ENCODE measurements around the gene LOXL1.

LOXL1 gene

GRCh38 chr15:73941449-73941848 is 15.2 kb downstream of the LOXL1 start:
- no peak for DNase-seq

DNA sequence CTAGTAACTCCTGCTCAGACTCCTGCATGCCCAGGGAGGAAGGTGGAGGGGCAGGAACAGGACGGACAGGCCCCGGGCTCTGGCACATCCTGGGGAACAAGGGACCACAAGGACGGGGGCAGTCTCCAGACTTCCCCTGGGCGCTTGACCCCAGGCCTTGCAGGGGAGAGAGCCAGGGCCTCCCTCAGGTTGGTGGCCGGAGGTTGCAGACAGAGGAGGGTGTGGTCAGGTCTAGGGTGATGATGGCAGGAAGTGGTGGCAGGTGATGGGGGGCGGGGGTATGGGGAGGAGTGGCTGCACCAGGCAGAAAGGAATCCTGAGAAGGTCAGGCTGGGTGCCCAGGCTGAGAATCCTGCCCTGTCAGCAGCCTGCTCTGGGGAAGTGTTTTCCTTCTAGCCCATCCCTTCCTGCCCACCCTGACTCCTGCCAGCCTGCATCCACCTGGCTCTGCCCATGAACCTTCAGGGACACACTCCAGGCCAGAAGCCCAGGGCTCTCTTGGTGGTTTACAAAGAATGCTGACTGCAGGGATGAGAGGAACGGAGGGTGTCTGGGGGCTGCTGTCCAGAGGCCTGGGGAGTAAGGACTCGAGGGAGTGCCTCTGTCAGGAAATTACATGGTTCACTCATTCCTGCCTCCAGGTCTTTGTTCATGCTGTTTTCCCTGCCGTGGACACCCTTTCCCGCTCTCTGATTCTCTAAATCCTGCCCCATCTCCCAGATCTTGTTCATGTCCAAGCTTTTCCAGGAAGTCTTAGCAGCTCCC is 15.8 kb downstream of the LOXL1 start:
- peak in 1 of 2 donors; percentile 24 for DNase-seq

DNA sequence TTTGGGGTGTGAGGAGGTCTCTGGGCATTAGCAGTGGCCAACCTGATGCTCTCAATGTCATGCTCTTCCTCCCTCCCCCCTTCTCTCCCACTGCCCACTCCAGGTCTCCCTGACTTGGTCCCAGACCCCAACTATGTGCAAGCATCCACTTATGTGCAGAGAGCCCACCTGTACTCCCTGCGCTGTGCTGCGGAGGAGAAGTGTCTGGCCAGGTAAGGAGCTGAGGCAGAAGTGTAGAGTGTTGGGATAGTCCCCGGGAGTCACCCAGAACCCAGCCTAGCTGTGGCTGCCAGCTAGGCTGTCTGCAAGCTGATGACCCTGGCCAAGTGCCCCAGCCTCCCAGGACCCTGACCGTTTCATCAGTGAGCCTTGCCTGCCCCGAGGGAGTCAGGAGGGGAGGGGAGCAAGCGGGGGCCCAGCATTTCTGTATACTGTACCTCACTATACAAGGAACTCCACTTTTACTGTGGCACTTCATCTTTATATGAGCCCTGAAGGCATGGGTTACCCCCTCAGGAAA is 16.5 kb downstream of the LOXL1 start:
- DNase-seq = no peak

GRCh38 chr15:73944161-73945129 is 18.2 kb downstream of the LOXL1 start:
- DNase-seq = no peak

DNA sequence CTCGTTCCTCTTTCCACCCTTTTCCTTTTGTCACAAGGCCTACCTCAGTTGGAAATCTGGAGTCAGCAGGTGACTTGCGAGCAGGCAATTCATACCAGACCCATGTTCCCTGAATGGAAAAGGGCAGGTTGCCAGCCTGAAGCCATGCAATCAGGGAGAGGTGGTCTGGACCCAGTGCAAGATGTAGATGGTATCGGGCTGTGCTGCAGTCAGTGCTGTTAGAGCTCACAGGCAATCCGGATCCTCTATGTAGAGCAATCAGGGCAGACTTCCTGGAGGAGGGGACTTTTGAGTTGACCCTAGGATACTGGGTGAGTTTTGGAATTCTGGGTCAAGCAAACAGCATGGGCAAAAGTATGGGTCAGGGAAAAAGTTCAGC is 18.9 kb downstream of the LOXL1 start:
- DNase-seq = no peak

- DNase-seq = no peak
Observed at GRCh38 chr15:73946046-73946721, 19.9 kb downstream of the LOXL1 start.

- DNase-seq = no peak
Observed at GRCh38 chr15:73946795-73947370, 20.6 kb downstream of the LOXL1 start.

- no peak for DNase-seq
Observed at GRCh38 chr15:73947651-73948050, 21.4 kb downstream of the LOXL1 start.

GRCh38 chr15:73948396-73948795 is 22.1 kb downstream of the LOXL1 start:
- DNase-seq = no peak

DNA sequence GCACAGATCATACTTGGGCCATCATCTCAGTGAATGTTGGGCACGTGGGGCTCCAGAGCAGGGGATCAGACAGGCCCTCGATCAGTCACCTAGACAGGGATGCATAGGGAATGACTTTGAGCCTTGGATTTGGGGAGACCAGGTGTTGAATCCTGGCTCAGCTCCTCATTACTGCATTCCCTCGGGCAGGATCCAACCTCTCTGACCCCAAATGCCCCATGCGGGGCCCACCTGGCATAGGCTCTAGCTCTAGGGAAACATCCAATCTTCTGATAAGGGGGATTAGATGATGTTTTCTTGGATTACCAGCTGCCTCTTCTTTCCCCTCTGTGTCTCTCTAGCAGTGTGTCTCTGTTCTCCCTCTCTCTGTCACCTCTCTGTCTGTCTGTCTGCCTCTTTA is 22.7 kb downstream of the LOXL1 start:
- DNase-seq = no peak

- no peak for DNase-seq
Observed at GRCh38 chr15:73949496-73949895, 23.2 kb downstream of the LOXL1 start.

DNA sequence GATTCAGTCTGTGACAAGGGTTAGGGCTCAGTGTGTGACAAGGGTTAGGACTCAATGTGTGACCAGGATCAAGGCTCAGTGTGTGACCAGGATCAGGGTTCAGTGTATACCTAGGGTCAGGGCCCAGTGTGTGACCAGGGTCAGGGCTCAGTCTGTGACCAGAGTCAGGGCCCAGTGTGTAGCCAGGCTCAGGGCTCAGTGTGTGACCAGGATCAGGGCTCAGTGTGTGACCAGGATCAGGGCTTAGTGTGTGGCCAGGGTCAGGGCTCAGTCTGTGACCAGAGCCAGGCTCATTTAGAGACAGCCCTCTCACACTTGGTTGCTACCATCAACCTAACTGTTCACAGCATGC is 24.2 kb downstream of the LOXL1 start:
- no peak for DNase-seq

DNA sequence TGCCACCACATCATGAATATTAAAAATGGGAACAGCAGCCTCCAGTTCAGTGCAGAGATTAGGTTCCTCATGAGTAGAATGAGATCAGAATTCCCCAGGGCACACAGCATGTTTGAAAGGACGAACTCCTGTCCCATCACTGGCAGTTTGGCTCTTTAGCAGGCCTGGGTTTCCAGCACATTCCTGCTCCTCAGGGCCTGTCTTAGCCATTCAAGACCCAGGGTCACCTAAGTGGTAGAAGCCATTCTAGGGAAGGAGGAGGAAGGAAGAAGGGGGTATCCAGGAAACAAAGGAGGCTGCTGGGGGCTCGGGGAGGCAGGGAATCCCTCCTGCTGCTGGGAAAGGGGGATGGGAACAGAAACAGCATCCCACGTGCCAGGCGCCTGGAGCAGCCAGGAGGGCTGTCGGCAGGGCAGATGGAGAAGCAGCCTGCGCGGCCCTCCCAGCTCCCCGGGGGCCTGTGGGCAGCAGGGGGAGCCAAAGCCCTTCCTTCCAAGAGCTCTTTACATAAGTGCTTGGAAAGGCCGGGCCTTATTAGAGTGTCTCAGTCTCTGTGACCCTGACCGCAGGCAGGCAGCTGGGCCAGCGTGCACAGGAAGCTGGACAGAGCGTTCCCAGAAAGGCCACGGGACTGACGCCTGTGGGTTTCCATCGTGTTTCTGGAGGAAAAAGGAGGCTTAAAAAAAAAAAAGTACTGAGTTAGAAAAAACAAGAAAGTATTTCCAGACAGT is 24.7 kb downstream of the LOXL1 start:
- DNase-seq = peak; percentile 71 to 73

DNA sequence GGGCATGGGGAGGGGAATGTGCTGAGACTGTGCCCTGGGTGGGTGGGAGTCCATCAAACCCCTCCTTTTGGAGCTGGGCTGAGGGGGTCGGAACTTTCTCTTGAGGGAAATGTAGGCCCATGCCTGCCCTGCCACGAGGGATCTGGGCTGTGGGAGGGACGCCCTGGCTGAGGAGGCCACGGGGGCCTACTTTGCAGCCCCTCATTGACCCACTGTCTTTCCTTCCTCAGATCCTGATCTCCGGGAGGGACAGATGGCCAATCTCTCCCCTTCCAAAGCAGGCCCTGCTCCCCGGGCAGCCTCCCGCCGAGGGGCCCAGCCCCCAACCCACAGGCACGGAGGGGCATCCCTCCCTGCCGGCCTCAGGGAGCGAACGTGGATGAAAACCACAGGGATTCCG is 25.3 kb downstream of the LOXL1 start:
- no peak for DNase-seq

- no peak for DNase-seq
Observed at GRCh38 chr15:73952171-73952912, 26.1 kb downstream of the LOXL1 start.

DNA sequence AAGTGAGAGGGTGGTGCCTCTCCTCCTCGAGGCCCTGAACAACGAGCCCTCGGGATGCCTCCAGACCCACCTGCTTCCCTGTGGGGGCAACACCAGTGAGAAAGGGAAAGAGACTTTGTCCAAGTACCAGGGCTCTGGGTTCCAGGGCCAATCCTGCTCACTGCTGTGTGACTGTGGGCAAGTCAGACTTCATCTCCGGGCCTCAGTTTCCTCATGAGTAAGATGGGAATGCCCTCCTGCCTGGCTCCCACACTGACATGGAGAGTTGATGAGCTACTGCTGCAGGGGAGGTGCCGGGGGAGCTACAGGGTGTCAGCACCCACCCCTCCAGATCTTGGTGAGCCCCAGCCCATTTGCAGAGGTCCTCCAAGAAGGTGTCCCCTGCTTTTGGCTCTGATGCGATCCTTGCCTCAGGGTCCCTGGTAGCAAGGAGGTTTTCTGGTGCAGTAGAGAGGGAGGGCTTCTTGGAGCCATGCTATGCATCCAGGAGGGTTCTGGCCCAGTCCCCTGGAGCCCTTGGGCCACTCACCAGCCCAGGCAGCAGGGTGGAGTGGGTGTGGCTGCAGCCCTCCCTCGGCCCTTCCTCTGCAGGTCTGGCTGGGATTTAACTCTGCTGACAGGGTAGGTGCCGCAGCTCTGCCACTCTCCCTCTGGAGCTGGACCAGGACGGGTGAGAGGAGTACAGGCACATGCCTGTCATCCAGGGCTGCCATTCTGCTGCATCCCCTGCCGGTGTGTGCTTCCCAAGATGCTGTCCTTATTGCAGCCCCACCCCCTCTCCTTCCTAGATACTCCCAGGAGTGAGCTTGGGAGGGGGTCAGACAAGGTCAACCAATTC is 26.9 kb downstream of the LOXL1 start:
- DNase-seq = no peak

- DNase-seq = no peak
Observed at GRCh38 chr15:73954188-73955145, 28.2 kb downstream of the LOXL1 start.

- DNase-seq = no peak
Observed at GRCh38 chr15:73955326-73955725, 29.1 kb downstream of the LOXL1 start.
